PC-3 (cell line): Measurements from ENCODE around the gene NPC1.

Experiments used
- EZH2 ChIP-seq: fragments of 300-600 bp; sonication (generic); IDR thresholded peaks from one replicate; pipeline ENCODE4 v1.6.1; 2017; ENCODE audit warnings: antibody characterized with exemption, mild to moderate bottlenecking, low read length; ENCODE audit not compliant: unreplicated experiment
- TF ChIP-seq, protein P1 (sequence below): fragments of 300-600 bp; sonication (generic); conservative IDR thresholded peaks from 2 replicates; pipeline ENCODE4 v1.5.1; 2017; ENCODE audit warnings: antibody characterized with exemption, low read depth, mild to moderate bottlenecking, low read length

DNA sequence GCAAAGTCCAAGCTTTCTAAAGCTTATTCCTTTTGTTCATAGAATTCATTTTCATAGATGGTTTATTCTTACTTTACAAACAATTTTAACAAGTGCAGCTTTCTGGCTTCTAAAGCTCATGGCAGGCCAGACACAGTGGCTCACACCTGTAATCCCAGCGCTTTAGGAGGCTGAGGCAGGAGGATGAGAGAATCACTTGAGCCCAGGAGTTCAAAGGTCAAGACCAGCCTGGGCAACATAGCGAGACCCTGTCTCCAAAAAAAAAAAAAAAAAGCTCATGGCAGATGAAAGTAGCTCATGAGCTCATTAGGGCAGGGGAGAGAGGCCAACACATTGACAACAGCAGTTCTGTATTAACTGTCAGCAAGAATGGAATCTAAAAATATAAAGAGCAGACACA lies 28.1 kb upstream of the NPC1 start:
- TF ChIP-seq, protein P1, sequence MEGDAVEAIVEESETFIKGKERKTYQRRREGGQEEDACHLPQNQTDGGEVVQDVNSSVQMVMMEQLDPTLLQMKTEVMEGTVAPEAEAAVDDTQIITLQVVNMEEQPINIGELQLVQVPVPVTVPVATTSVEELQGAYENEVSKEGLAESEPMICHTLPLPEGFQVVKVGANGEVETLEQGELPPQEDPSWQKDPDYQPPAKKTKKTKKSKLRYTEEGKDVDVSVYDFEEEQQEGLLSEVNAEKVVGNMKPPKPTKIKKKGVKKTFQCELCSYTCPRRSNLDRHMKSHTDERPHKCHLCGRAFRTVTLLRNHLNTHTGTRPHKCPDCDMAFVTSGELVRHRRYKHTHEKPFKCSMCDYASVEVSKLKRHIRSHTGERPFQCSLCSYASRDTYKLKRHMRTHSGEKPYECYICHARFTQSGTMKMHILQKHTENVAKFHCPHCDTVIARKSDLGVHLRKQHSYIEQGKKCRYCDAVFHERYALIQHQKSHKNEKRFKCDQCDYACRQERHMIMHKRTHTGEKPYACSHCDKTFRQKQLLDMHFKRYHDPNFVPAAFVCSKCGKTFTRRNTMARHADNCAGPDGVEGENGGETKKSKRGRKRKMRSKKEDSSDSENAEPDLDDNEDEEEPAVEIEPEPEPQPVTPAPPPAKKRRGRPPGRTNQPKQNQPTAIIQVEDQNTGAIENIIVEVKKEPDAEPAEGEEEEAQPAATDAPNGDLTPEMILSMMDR = no peak
- no peak for TF ChIP-seq EZH2
